ENCODE measurements around the gene MTHFR. TPM values are rescaled to one million over a fixed set of nuclear protein-coding genes. Genes with fewer than 3 reads are reported as not detected.
A peak's percentile ranks its signal among the peaks of the same experiment; 100 is the strongest.

MTHFR gene
- total and polyA plus RNA-seq, 7 donors: 6.6 to 38.3 (median 24.2) TPM

GRCh38 chr1:11787804-11788436, 17.8 kb downstream of the MTHFR start:
- H3K4me1 ChIP-seq: peaks cover 0 to 76% (median 66%) of the 10 kb centered on the region in 4 donors
- H3K4me3 ChIP-seq: peak overlapping the region in 1 of 4 donors; percentile 14
- intact Hi-C loops (cut with DNase I): loop anchor here (5.0 kb wide), 2 partner anchors 51 to 136 kb away; partner anchors contain the start of genes AGTRAP, FBXO2 and FBXO44
- H3K36me3 ChIP-seq: peaks cover 0 to 30% (median 7%) of the 10 kb centered on the region in 4 donors
- H3K27ac ChIP-seq: peak overlapping the region; percentile 86 to 93 (median 88)
- no peaks in the 10 kb centered on the region for H3K9me3 ChIP-seq
- TF ChIP-seq CTCF (IDR thresholded peaks at IDR 0.05) (no peak), POLR2A (IDR thresholded peaks at IDR 0.05) (no peak), POLR2AphosphoS5 (IDR thresholded peaks at IDR 0.05) (no peak), EP300 (IDR thresholded peaks at IDR 0.05) (no peak)
- DNase-seq: no peak
- WGBS, 2 donors: 72 to 84% methylated on average over 14 of the region's 14 CpGs
- no peaks in the 10 kb centered on the region for H3K27me3 ChIP-seq

GRCh38 chr1:11787251-11787803, 18.4 kb downstream of the MTHFR start:
- DNase-seq: peak; percentile 81
- H3K4me3 ChIP-seq: peak overlapping the region in 2 of 4 donors; percentile 11 to 14

GRCh38 chr1:11786168-11786567, 19.6 kb downstream of the MTHFR start:
- DNase-seq: no peak
- intact Hi-C loops (cut with DNase I): loop anchor here (5.0 kb wide), 2 partner anchors 49 to 134 kb away; partner anchors contain the start of genes AGTRAP, FBXO2 and FBXO44
- no peaks in the 10 kb centered on the region for H3K9me3 ChIP-seq
- TF ChIP-seq POLR2AphosphoS5 (IDR thresholded peaks at IDR 0.05): no peak
- no peak for TF ChIP-seq EP300 (IDR thresholded peaks at IDR 0.05)
- WGBS, 2 donors: 48 to 56% methylated on average over 5 of the region's 5 CpGs
- H3K36me3 ChIP-seq: peaks cover 0 to 14% (median 3%) of the 10 kb centered on the region in 4 donors
- H3K4me1 ChIP-seq: peaks cover 0 to 66% (median 58%) of the 10 kb centered on the region in 4 donors
- H3K27me3 ChIP-seq: no peaks in the 10 kb centered on the region
- H3K27ac ChIP-seq: peak overlapping the region in 1 of 4 donors; percentile 93
- H3K4me3 ChIP-seq: no peak overlapping the region

More at GRCh38 chr1:11787251-11787803, 18.4 kb downstream of the MTHFR start:
- peak overlapping the region; percentile 86 to 93 (median 88) for H3K27ac ChIP-seq
- H3K4me1 ChIP-seq: peaks cover 0 to 76% (median 66%) of the 10 kb centered on the region in 4 donors
- intact Hi-C loops (cut with DNase I): loop anchor here (5.0 kb wide), 2 partner anchors 50 to 135 kb away; partner anchors contain the start of genes AGTRAP, FBXO2 and FBXO44
- WGBS, 2 donors: 15 to 52% methylated on average over 16 of the region's 16 CpGs
- no peaks in the 10 kb centered on the region for H3K27me3 ChIP-seq
- H3K36me3 ChIP-seq: peaks cover 0 to 24% (median 5%) of the 10 kb centered on the region in 4 donors
- TF ChIP-seq EP300 (IDR thresholded peaks at IDR 0.05) (no peak), POLR2A (IDR thresholded peaks at IDR 0.05) (no peak), POLR2AphosphoS5 (IDR thresholded peaks at IDR 0.05) (peak in 3 of 4 donors; percentile 25 to 38 (median 31)), CTCF (IDR thresholded peaks at IDR 0.05) (no peak)
- no peaks in the 10 kb centered on the region for H3K9me3 ChIP-seq

GRCh38 chr1:11784993-11785769, 20.6 kb downstream of the MTHFR start:
- Histone ChIP-seq H3K36me3 (peaks cover 0 to 10% (median 2%) of the 10 kb centered on the region in 4 donors), H3K27me3 (no peaks in the 10 kb centered on the region), H3K4me1 (peaks cover 0 to 57% (median 48%) of the 10 kb centered on the region in 4 donors), H3K27ac (peak overlapping the region in 3 of 4 donors; percentile 15 to 54 (median 45)), H3K4me3 (peak overlapping the region; percentile 1 to 40 (median 24)), H3K9me3 (no peaks in the 10 kb centered on the region)
- peak; percentile 87 for DNase-seq
- 5 to 11% methylated on average over 30 of the region's 30 CpGs for WGBS, 2 donors
- no peak for TF ChIP-seq POLR2A (IDR thresholded peaks at IDR 0.05)
- peak; percentile 67 to 87 (median 76) for TF ChIP-seq CTCF (IDR thresholded peaks at IDR 0.05)
- peak in 2 of 4 donors; percentile 22 to 34 for TF ChIP-seq POLR2AphosphoS5 (IDR thresholded peaks at IDR 0.05)
- TF ChIP-seq EP300 (IDR thresholded peaks at IDR 0.05): no peak
- intact Hi-C loops (cut with DNase I): loop anchor here (5.0 kb wide), 2 partner anchors 48 to 133 kb away; partner anchors contain the start of genes AGTRAP, FBXO2 and FBXO44

Data from sigmoid colon (tissue), 7 donors.